HG03196 (cell line): Measurements from ENCODE around the gene PALS1.

ENCODE experiments used
- ATAC-seq: cut with Tn5 transposase; IDR thresholded peaks from one replicate; pipeline ENCODE4 v1.9.1; 2021; ENCODE audit not compliant: unreplicated experiment

PALS1 gene

GRCh38 chr14:67241411-67242167, at the start of gene PALS1:
TSS of gene PALS1 (plus strand) at chr14:67241435. CDS start at chr14:67279171, 37,736 bp downstream.
- peak; percentile 35 for ATAC-seq

GRCh38 chr14:67191768-67192290, 49.4 kb upstream of the PALS1 start:
- ATAC-seq, result no peak

- no peak for ATAC-seq
Observed at GRCh38 chr14:67192366-67192765, 48.9 kb upstream of the PALS1 start.

GRCh38 chr14:67195279-67195678, 46.0 kb upstream of the PALS1 start:
- no peak for ATAC-seq

GRCh38 chr14:67199016-67199415, 42.2 kb upstream of the PALS1 start:
- ATAC-seq, result no peak

- no peak for ATAC-seq
Observed at GRCh38 chr14:67207810-67208209, 33.4 kb upstream of the PALS1 start.

GRCh38 chr14:67218126-67218525, 23.1 kb upstream of the PALS1 start:
- no peak for ATAC-seq

GRCh38 chr14:67221248-67221981, 19.8 kb upstream of the PALS1 start:
- no peak for ATAC-seq

GRCh38 chr14:67221982-67222328, 19.3 kb upstream of the PALS1 start:
- ATAC-seq, result no peak

- ATAC-seq, result no peak
Observed at GRCh38 chr14:67225523-67225922, 15.7 kb upstream of the PALS1 start.

GRCh38 chr14:67228325-67228984, 12.8 kb upstream of the PALS1 start:
- no peak for ATAC-seq

GRCh38 chr14:67232066-67232465, 9.2 kb upstream of the PALS1 start:
- no peak for ATAC-seq

- ATAC-seq, result no peak
Observed at GRCh38 chr14:67232621-67233020, 8.6 kb upstream of the PALS1 start.

- no peak for ATAC-seq
Observed at GRCh38 chr14:67237591-67237990, 3.6 kb upstream of the PALS1 start.

GRCh38 chr14:67239582-67239981, 1.7 kb upstream of the PALS1 start:
- no peak for ATAC-seq

- no peak for ATAC-seq
Observed at GRCh38 chr14:67240168-67240932, 885 bp upstream of the PALS1 start.

GRCh38 chr14:67240978-67241410, 241 bp upstream of the PALS1 start:
- ATAC-seq, result peak; percentile 92

- no peak for ATAC-seq
Observed at GRCh38 chr14:67242168-67242420, 859 bp downstream of the PALS1 start.

GRCh38 chr14:67245104-67245503, 3.9 kb downstream of the PALS1 start:
- no peak for ATAC-seq

GRCh38 chr14:67251573-67252226, 10.5 kb downstream of the PALS1 start:
- ATAC-seq, result no peak
